Activated T-cell treated with anti-CD3 and anti-CD28 coated beads, Interleukin-2, amount 50 U/mL, for 48 hours (primary cell): Measurements from ENCODE around the gene GRIK2.
"Not testable (repeated sequence)": the region's sequence is repeated elsewhere in the genome, so short reads cannot be mapped to it uniquely, and the experiment has no call there.

Experiments
- DNase-seq, 2 experiments: peaks; one replicate each; pipeline ENCODE4 v3.0.0-alpha.2; 2020

Gene GRIK2

GRCh38 chr6:101393251-101393828 is at the start of gene GRIK2:
Gene GRIK2, plus strand, starts transcription at chr6:101393708.
- peak in 1 of 2 experiments; percentile 34 for DNase-seq

- DNase-seq: no peak
These were observed 48.6 kb upstream of the GRIK2 start for GRCh38 chr6:101344885-101345284.

GRCh38 chr6:101348816-101349215 is 44.7 kb upstream of the GRIK2 start:
- no peak for DNase-seq

GRCh38 chr6:101350631-101351030 is 42.9 kb upstream of the GRIK2 start:
- not testable (repeated sequence) for DNase-seq

- no peak for DNase-seq
These were observed 42.3 kb upstream of the GRIK2 start for GRCh38 chr6:101351173-101351572.

GRCh38 chr6:101352316-101352715 is 41.2 kb upstream of the GRIK2 start:
- DNase-seq: no peak

- DNase-seq: no peak
These were observed 28.3 kb upstream of the GRIK2 start for GRCh38 chr6:101365181-101365580.

- DNase-seq: no peak
These were observed 13.6 kb upstream of the GRIK2 start for GRCh38 chr6:101379926-101380325.

- DNase-seq: no peak
These were observed 12.4 kb upstream of the GRIK2 start for GRCh38 chr6:101380897-101381630.

GRCh38 chr6:101383747-101384146 is 9.8 kb upstream of the GRIK2 start:
- DNase-seq: not testable (repeated sequence)

- DNase-seq: no peak
These were observed 6.5 kb upstream of the GRIK2 start for GRCh38 chr6:101386982-101387381.

- DNase-seq: no peak
These were observed 1.5 kb upstream of the GRIK2 start for GRCh38 chr6:101391772-101392585.

GRCh38 chr6:101392586-101393230 is 800 bp upstream of the GRIK2 start:
- DNase-seq: no peak

GRCh38 chr6:101393829-101394251 is 332 bp downstream of the GRIK2 start:
- DNase-seq: no peak

GRCh38 chr6:101394936-101395335 is 1.4 kb downstream of the GRIK2 start:
- no peak for DNase-seq

GRCh38 chr6:101395345-101395744 is 1.8 kb downstream of the GRIK2 start:
- DNase-seq: no peak

- peak in 1 of 2 experiments; percentile 39 for DNase-seq
These were observed 3.2 kb downstream of the GRIK2 start for GRCh38 chr6:101396548-101397173.

GRCh38 chr6:101397199-101397598 is 3.7 kb downstream of the GRIK2 start:
- no peak for DNase-seq

GRCh38 chr6:101398716-101399615 is 5.5 kb downstream of the GRIK2 start:
- DNase-seq: no peak

- no peak for DNase-seq
These were observed 6.2 kb downstream of the GRIK2 start for GRCh38 chr6:101399616-101400162.
